GM12865 (cell line): ENCODE results near the gene PDIK1L.
"Not testable (repeated sequence)": the region's sequence is repeated elsewhere in the genome, so short reads cannot be mapped to it uniquely, and the experiment has no call there.

Experiments
- DNase-seq: peaks from one replicate; pipeline ENCODE4 v3.0.0; 2010; ENCODE audit warnings: low read depth
- H3K4me3 ChIP-seq: 2 replicates; pipeline ENCODE4 v1.5.1; 2011; ENCODE audit warnings: mild to moderate bottlenecking, low read depth, low read length, control low read depth
- TF ChIP-seq, protein P1 (sequence below): IDR thresholded peaks from 2 replicates; pipeline ENCODE4 v1.5.1; 2011; ENCODE audit warnings: low read length, control low read depth, low read depth, inconsistent platforms; ENCODE audit not compliant: insufficient read depth; ENCODE audit errors: missing control alignments

The PDIK1L gene

DNA sequence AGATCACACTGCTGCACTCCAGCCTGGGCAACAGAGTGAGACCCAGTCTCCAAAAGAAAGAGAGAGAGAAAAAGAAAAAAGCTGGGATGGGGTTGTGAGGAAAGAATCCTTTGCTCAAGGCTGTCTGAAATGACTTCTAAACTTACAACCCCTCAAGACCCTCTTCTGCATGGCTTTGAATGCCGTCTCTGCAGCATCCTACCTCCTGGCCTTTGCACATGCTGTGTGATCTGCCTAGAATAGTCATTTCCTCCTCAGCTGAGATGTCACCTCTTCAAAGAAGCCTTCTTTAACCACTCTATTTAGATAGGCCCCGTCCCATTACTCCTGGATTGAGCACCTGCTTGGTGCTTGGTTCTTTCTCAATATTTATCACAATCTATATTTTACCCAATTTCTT, 26.8 kb upstream of the PDIK1L start:
- H3K4me3 ChIP-seq = no peak overlapping the region
- TF ChIP-seq, protein P1, sequence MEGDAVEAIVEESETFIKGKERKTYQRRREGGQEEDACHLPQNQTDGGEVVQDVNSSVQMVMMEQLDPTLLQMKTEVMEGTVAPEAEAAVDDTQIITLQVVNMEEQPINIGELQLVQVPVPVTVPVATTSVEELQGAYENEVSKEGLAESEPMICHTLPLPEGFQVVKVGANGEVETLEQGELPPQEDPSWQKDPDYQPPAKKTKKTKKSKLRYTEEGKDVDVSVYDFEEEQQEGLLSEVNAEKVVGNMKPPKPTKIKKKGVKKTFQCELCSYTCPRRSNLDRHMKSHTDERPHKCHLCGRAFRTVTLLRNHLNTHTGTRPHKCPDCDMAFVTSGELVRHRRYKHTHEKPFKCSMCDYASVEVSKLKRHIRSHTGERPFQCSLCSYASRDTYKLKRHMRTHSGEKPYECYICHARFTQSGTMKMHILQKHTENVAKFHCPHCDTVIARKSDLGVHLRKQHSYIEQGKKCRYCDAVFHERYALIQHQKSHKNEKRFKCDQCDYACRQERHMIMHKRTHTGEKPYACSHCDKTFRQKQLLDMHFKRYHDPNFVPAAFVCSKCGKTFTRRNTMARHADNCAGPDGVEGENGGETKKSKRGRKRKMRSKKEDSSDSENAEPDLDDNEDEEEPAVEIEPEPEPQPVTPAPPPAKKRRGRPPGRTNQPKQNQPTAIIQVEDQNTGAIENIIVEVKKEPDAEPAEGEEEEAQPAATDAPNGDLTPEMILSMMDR = no peak
- no peak for DNase-seq

DNA sequence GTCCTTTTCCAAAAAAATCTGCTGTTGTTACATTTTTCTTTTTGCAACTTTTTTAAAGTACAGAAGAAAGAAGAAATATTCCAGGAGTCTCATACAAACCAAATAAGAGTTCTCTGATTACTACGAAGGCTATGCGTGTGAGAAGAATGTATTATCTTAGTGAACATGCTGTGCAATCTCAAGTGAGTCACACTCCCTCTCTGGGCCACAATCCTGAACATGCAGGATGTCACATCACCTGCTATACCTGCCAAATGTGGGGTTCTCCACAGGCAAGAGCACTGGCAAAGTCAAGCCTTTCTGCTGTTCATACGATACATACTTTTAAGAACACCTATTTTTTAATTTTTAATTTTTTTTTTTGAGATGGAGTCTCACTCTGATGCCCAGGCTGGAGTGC, 22.5 kb upstream of the PDIK1L start:
- no peak for DNase-seq
- TF ChIP-seq, protein P1 = no peak
- no peak overlapping the region for H3K4me3 ChIP-seq

DNA sequence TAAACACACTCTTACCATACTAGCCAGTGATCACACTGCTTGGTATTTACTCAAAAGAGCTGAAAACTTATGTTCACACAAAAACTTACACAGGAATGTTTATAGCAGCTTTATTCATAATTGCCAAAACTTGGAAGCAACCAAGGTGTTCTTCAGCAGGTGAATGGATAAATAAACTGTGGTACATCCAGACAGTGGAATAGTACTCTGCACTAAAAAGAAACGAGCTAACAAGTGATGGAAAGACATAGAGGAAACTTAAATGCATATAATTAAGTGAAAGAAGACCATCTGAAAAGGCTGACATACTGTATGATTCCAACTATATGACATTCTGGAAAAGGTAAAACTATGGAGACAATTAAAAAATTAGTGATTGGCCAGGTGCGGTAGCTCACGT, 20.7 kb upstream of the PDIK1L start:
- no peak overlapping the region for H3K4me3 ChIP-seq
- no peak for DNase-seq
- TF ChIP-seq, protein P1 = no peak

DNA sequence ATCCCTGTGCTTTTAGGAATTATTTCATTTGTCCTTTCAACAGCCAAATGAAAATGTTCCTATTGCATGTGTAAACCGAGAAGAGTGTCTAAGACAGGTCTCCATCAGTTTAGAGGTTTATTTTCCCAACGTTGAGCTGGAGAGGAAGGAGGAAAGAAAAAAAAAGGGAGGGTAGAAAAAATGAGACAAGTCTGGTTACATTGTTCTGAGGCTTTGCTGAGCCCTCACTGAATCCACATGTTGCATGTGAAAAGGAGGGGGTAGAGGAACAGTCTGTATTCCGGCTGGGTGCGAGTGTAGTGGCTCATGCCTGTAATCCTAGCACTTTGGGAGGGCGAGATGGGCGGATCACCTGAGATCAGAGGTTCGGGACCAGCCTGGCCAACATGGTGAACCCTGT, 19.2 kb upstream of the PDIK1L start:
- no peak for DNase-seq
- TF ChIP-seq, protein P1 = no peak
- H3K4me3 ChIP-seq = no peak overlapping the region

DNA sequence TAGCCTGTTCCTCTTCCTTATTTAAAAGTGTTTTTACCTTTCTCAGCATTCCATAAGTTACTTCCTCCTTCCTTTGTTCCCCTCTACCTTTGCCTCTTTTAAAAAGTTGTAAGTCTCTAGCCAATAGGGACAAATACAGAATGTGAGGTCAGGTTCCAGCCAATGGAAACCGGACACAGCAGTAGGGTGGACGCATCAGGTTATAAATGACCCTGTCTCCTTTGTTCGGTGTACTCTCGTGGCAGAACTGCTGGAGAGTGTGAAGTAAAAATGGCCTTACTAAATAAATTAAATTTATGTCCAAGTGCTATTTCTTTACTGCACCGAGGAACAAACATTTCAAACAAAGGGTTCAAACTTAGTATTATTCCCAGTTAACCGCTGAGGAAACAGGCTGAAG, 18.1 kb upstream of the PDIK1L start:
- DNase-seq, H3K4me3 ChIP-seq: not testable (repeated sequence)

DNA sequence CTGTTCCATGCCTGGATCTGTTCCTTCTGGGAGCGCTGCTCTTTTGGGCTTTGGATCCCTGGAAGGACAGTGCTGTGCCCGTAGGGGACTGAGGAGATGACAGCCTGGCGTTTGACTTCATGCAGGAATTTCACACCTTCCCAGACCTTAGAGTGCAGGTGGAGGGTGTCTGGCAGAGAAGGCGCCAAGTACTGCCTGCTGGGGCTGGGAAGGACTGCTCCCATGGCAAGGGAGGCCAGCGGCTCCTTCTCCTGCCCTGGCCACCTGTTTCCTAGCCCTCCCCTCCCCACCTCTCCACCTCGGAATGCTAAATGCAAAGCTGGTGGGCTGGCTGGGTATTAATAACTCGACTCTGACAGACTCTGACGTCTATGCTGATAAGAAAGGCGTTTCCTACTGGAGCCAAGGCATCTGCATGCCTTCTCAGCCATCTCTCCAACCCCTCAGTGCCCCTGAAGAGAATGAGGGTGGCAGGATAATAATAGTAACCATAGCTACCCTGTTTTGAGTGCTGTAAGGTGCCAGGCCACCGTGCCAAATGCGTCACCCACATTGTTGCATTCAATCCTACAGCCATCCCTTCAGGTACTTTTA, 17.5 kb upstream of the PDIK1L start:
- DNase-seq = no peak
- TF ChIP-seq, protein P1 = no peak
- no peak overlapping the region for H3K4me3 ChIP-seq

DNA sequence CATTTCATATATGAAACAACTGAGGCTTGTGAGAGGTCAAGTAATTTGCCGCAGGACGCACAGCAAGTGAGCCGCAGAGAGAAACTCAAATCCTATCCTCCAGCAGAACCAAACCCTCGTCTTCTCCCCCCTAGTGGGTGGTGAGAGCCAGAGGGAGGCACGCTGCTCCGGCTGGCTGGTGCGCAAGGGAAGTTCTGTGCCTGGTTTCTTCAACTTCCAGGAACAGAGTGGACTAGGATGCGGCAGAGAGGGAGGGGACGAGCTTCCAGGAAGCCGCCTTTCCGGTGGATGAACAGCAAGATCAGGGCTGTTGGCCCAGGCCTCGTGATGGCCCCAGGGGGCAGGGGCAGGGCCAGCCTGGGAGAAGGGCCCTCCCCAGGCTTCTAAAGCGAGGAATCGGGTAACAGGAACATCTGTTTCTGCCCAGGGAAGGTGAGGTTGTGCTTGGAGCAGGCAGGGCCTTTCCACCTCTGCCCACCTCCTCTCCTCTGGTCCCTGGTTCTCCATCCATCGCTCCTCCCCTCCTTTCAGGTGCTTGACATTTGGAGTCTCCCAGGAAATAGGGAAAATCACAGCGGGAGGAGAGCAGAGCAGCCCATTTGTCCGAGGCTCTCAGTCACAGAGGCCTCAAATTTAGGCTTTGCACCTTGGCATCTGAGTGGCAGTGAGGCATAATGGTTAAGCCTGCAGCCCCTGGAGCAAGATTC, 16.8 kb upstream of the PDIK1L start:
- DNase-seq = no peak

More for the DNA sequence above, 16.8 kb upstream of the PDIK1L start:
- TF ChIP-seq, protein P1 = no peak
- no peak overlapping the region for H3K4me3 ChIP-seq
